ENCODE results near the gene HIVEP3.

GRCh38 chr1:41800311-41800829 lies 118.4 kb downstream of the HIVEP3 start:
- TF ChIP-seq CTCF (tag by site-specific recombination; IDR thresholded peaks at IDR 0.05), result no peak
- TF ChIP-seq ZBTB48 (tag by site-specific recombination; IDR thresholded peaks at IDR 0.05), result no peak
- TF ChIP-seq SETDB1 (IDR thresholded peaks at IDR 0.05; ENCODE audit: insufficient read length, low read length), result no peak
- no peak for TF ChIP-seq ZNF561 (tag by site-specific recombination; IDR thresholded peaks at IDR 0.05; ENCODE audit: borderline replicate concordance)
- TF ChIP-seq ZNF404 (tag by site-specific recombination; IDR thresholded peaks at IDR 0.05), result no peak
- TF ChIP-seq PBX3 (CRISPR knock-in tag; IDR thresholded peaks at IDR 0.05), result no peak
- no peak for TF ChIP-seq ZNF626 (tag by site-specific recombination; IDR thresholded peaks at IDR 0.05)
- TF ChIP-seq ZNF670 (tag by site-specific recombination; IDR thresholded peaks at IDR 0.05; ENCODE audit: low read depth), result no peak
- TF ChIP-seq ZBTB1 (tag by site-specific recombination; IDR thresholded peaks at IDR 0.05), result no peak
- no peak for TF ChIP-seq MZF1 (tag by site-specific recombination; IDR thresholded peaks at IDR 0.05; ENCODE audit: borderline replicate concordance)
- no peak for TF ChIP-seq KLF10 (tag by site-specific recombination; IDR thresholded peaks at IDR 0.05)

Data from HEK293 (cell line).